ENCODE measurements around the gene RBM44. TPM values are rescaled to one million over a fixed set of nuclear protein-coding genes. Genes with fewer than 3 reads are reported as not detected.

Gene RBM44
- total and polyA plus RNA-seq, 8 donors, result 0.41 to 1.6 (median 1.1) TPM

DNA sequence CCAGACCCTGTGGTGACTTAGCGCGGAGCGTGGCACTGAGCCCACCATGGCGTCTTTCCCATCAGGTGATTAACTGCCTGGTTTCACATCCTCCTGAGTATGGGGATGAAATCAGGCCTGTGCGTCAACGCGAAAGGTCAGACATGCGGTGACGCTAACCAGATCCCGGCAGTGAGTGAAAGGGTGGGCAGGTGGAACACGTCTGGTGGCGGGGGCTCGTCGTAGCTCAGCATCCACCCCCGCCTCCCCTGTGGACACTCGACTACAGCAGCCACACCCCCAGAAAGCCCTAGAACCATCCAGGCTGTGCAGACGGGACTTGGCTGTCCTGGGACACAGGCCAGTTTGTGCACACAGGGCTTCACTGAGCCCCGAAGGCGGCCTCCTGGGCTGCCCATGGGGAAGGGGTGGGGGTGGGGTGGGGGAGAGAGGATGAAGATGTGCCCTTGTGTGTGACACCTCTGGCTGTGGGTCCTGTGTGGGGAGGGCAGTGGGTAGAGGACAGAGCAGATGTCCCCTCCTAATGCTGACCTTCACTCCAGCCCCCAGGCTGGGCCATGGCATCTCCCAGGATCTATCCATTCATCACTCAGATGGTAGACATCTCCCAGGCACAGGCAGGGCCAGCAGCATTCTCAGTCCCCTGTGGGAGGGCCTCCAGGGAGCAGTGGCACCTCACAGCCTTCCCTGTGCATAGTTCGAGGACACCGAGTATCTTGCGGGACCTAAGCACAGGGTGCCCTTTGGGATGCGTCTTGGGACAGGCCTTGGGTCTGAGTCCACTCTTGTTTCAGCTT is 88.3 kb downstream of the RBM44 start:
- H3K9me3 ChIP-seq, result no peaks in the 10 kb centered on the region
- no peak for TF ChIP-seq CTCF (IDR thresholded peaks at IDR 0.05)
- DNase-seq (peak in 1 of 4 donors; percentile 33), ATAC-seq (peak; percentile 10)
- H3K36me3 ChIP-seq, result no peaks in the 10 kb centered on the region
- no peak overlapping the region for H3K4me3 ChIP-seq
- no peak overlapping the region for H3K27ac ChIP-seq
- intact Hi-C loops (cut with DNase I), result no loop called here
- no peaks in the 10 kb centered on the region for H3K27me3 ChIP-seq
- H3K4me1 ChIP-seq, result no peaks in the 10 kb centered on the region

GRCh38 chr2:237888389-237888788 is 89.8 kb downstream of the RBM44 start:
- TF ChIP-seq CTCF (IDR thresholded peaks at IDR 0.05), result no peak
- Histone ChIP-seq H3K9me3 (no peaks in the 10 kb centered on the region), H3K4me3 (no peak overlapping the region), H3K36me3 (no peaks in the 10 kb centered on the region), H3K27me3 (no peaks in the 10 kb centered on the region), H3K27ac (no peak overlapping the region), H3K4me1 (no peaks in the 10 kb centered on the region)
- intact Hi-C loops (cut with DNase I), result no loop called here
- peak; percentile 26 for ATAC-seq
- no peak for DNase-seq

GRCh38 chr2:237889016-237889415 is 90.4 kb downstream of the RBM44 start:
- TF ChIP-seq CTCF (IDR thresholded peaks at IDR 0.05), result no peak
- H3K9me3 ChIP-seq, result no peaks in the 10 kb centered on the region
- ATAC-seq (no peak), DNase-seq (no peak)
- no peaks in the 10 kb centered on the region for H3K27me3 ChIP-seq
- H3K27ac ChIP-seq, result no peak overlapping the region
- no peak overlapping the region for H3K4me3 ChIP-seq
- no peaks in the 10 kb centered on the region for H3K36me3 ChIP-seq
- intact Hi-C loops (cut with DNase I), result no loop called here
- H3K4me1 ChIP-seq, result no peaks in the 10 kb centered on the region

DNA sequence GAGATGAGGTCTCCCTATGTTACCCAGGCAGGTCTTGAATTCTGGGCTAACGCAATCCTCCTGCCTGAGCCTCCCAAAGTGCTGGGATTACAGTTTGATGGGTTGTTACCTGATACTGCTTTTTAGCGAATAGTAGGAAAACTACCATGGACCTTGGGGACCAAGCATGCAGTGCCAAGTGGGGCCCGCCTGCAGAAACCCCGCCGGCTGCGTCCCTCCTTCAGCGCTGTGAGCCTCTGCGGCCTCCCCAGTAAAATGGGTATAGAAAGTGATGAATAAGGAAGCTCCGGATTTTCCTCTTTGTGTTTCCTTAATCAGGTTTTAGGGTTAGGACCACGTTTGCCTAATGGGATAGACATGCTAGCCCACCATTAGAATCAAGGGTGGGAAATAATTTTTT is 91.2 kb downstream of the RBM44 start:
- Histone ChIP-seq H3K27me3 (no peaks in the 10 kb centered on the region), H3K36me3 (no peaks in the 10 kb centered on the region), H3K27ac (no peak overlapping the region), H3K9me3 (no peaks in the 10 kb centered on the region), H3K4me3 (no peak overlapping the region), H3K4me1 (no peaks in the 10 kb centered on the region)
- no peak for TF ChIP-seq CTCF (IDR thresholded peaks at IDR 0.05)
- intact Hi-C loops (cut with DNase I), result no loop called here
- no peak for DNase-seq
- no peak for ATAC-seq

Other genes starting within 250 kb of the RBM44 start
- gene PRLH, start 232.2 kb upstream of the RBM44 start, total RNA-seq, result not detected
- not detected for gene PRLH, start 232.2 kb upstream of the RBM44 start, polyA plus RNA-seq (ENCODE audit: insufficient read length in 6 of 6)
- gene RAB17, start 208.0 kb upstream of the RBM44 start, total RNA-seq, result 10 to 100 TPM; 35.5 to 37.9 TPM
- gene RAB17, start 208.0 kb upstream of the RBM44 start, polyA plus RNA-seq (ENCODE audit: insufficient read length in 6 of 6), result 10 to 100 TPM; 12.1 to 20.7 (median 17.5) TPM
- 100 to 1,000 TPM; 123 to 160 TPM for gene LRRFIP1, start 171.2 kb upstream of the RBM44 start, total RNA-seq
- 100 to 1,000 TPM; 104 to 131 (median 119) TPM for gene LRRFIP1, start 171.2 kb upstream of the RBM44 start, polyA plus RNA-seq (ENCODE audit: insufficient read length in 6 of 6)
- gene RAMP1, start 60.8 kb downstream of the RBM44 start, total RNA-seq, result 1 to 10 TPM; 7.0 to 8.6 TPM
- 10 to 100 TPM in 3 of 6 donors, 1 to 10 TPM in 3; 6.8 to 12.6 (median 9.6) TPM for gene RAMP1, start 60.8 kb downstream of the RBM44 start, polyA plus RNA-seq (ENCODE audit: insufficient read length in 6 of 6)
- 10 to 100 TPM; 48.5 to 58.9 TPM for gene UBE2F, start 168.2 kb downstream of the RBM44 start, total RNA-seq
- gene UBE2F, start 168.2 kb downstream of the RBM44 start, polyA plus RNA-seq (ENCODE audit: insufficient read length in 6 of 6), result 10 to 100 TPM; 33.9 to 41.4 (median 34.5) TPM